Osteocyte (in vitro differentiated cells): ENCODE results near the gene TMEM54. TPM values are rescaled to one million over a fixed set of nuclear protein-coding genes. Genes with fewer than 3 reads are reported as not detected.
A peak's percentile ranks its signal among the peaks of the same experiment; 100 is the strongest.

Source experiments
- DNase-seq: peaks from one replicate; pipeline ENCODE4 v3.0.0; 2021; ENCODE audit warnings: mixed read lengths; ENCODE audit not compliant: unreplicated experiment; ENCODE audit errors: extremely low spot score
- H3K27ac Mint-ChIP-seq: one replicate; pipeline ENCODE4 v1.8.0; 2021; ENCODE audit warnings: mild to moderate bottlenecking, mixed read lengths; ENCODE audit not compliant: unreplicated experiment
- H3K27me3 Mint-ChIP-seq: one replicate; pipeline ENCODE4 v1.8.0; 2021; ENCODE audit warnings: mixed read lengths; ENCODE audit not compliant: unreplicated experiment
- H3K36me3 Mint-ChIP-seq: one replicate; pipeline ENCODE4 v1.8.0; 2021; ENCODE audit warnings: mixed read lengths; ENCODE audit not compliant: unreplicated experiment
- H3K4me1 Mint-ChIP-seq: one replicate; pipeline ENCODE4 v1.8.0; 2021; ENCODE audit warnings: mixed read lengths; ENCODE audit not compliant: unreplicated experiment
- H3K4me3 Mint-ChIP-seq: one replicate; pipeline ENCODE4 v1.8.0; 2021; ENCODE audit warnings: mild to moderate bottlenecking, moderate library complexity, mixed read lengths; ENCODE audit not compliant: unreplicated experiment
- H3K9me3 Mint-ChIP-seq: one replicate; pipeline ENCODE4 v1.8.0; 2021; ENCODE audit warnings: mixed read lengths; ENCODE audit not compliant: unreplicated experiment
- CTCF ChIP-seq: fragments of 200-600 bp; sonication (generic); IDR thresholded peaks from 2 replicates; pipeline ENCODE4 v1.5.0; 2021; ENCODE audit warnings: antibody characterized with exemption, mild to moderate bottlenecking, moderate library complexity
- total RNA-seq: library from RNA; stranded (reverse); gene quantifications from 2 replicates; pipeline ENCODE4 v1.2.1, GENCODE V29; 2021

Gene TMEM54
- total RNA-seq, 1 donor from 2014 or later, result 7.3 TPM

GRCh38 chr1:32946413-32946812 lies 45.2 kb upstream of the TMEM54 start:
- peaks cover 36% of the 10 kb centered on the region for H3K36me3 Mint-ChIP-seq
- no peak for DNase-seq
- H3K4me3 Mint-ChIP-seq, result no peak overlapping the region
- H3K27ac Mint-ChIP-seq, result peak overlapping the region; percentile 18
- H3K4me1 Mint-ChIP-seq, result peaks cover 26% of the 10 kb centered on the region
- no peaks in the 10 kb centered on the region for H3K9me3 Mint-ChIP-seq
- H3K27me3 Mint-ChIP-seq, result no peaks in the 10 kb centered on the region
- no peak for TF ChIP-seq CTCF

DNA sequence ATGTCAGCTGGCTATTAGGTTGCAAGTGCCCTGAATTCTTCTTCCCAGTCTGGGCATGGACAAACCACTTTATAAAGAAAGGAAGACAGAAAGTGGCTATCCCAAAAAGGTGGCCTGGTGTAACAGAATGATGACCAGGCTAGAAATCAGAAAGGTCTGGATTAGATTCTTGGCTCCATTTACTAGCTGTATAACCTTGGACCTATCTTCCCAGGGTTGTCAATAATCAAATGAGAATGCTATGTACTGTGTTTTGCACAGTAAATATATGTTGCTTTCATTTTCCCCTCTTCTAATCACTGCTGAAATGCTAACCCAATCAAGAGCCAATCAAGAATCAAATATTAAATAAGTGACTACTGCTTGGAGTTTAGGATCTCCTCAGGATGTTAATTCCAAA lies 43.0 kb upstream of the TMEM54 start:
- H3K36me3 Mint-ChIP-seq, result peaks cover 41% of the 10 kb centered on the region
- no peak overlapping the region for H3K4me3 Mint-ChIP-seq
- H3K4me1 Mint-ChIP-seq, result peaks cover 25% of the 10 kb centered on the region
- H3K27me3 Mint-ChIP-seq, result no peaks in the 10 kb centered on the region
- H3K27ac Mint-ChIP-seq, result no peak overlapping the region
- DNase-seq, result no peak
- TF ChIP-seq CTCF, result no peak
- H3K9me3 Mint-ChIP-seq, result no peaks in the 10 kb centered on the region

DNA sequence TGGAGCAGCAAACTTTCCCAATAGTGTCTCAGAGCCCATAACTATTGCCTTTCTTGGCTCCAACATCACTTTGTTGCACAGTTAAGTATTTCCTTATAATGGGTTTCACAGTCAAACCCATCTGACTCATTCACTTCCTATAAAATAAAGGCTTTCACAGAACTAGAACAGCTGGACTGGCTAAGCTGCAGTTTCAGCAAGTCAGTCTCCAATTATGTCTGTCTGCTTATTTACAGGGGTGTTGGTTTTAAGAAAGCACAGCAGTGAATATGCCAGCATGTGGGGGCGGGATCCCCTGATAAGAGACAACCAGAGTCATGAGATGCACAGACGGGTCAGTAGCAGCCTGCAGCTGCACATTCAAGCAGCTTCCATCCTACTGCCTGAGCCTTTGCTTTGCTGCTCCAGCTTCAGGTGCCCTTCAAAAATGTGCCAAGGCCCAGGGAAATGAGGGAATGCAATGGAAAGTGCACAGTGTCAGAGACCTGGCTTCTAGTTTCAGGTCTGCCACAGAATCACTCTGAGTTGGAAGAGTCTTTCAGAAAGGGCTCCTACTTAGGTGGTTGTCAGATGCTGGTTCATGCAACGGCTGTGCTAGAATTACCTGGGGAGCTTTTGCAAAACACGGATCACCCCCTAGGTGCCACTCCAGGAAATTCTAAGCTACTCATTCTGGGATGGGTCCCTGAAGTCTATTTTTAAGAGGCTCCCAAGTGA lies 38.6 kb upstream of the TMEM54 start:
- Mint-ChIP-seq H3K4me3 (no peak overlapping the region), H3K9me3 (no peaks in the 10 kb centered on the region), H3K27ac (no peak overlapping the region), H3K27me3 (no peaks in the 10 kb centered on the region), H3K4me1 (peaks cover 3% of the 10 kb centered on the region), H3K36me3 (peaks cover 45% of the 10 kb centered on the region)
- TF ChIP-seq CTCF, result no peak
- no peak for DNase-seq

- Mint-ChIP-seq H3K9me3 (no peaks in the 10 kb centered on the region), H3K27ac (no peak overlapping the region), H3K4me3 (no peak overlapping the region), H3K36me3 (peaks cover 27% of the 10 kb centered on the region), H3K27me3 (no peaks in the 10 kb centered on the region), H3K4me1 (peaks cover 11% of the 10 kb centered on the region)
- TF ChIP-seq CTCF, result no peak
- DNase-seq, result no peak
Observed at GRCh38 chr1:32937061-32937460, 35.9 kb upstream of the TMEM54 start.

DNA sequence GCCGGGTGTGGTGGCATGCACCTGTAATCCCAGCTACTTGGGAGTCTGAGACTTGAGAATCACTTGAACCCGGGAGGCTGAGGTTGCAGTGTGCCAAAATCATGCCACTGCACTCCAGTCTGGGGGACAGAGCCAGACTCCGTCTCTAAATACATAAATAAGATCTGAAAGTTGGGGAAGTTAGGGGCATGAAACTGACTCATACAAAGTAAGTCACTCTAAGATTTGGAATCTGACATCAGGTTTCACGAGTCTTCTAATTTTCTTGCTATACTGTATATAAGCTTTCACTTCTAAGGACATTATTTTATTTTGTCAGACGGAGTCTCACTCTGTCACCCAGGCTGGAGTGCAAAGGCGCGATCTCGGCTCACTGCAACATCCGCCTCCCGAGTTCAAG lies 33.3 kb upstream of the TMEM54 start:
- Mint-ChIP-seq H3K9me3 (no peaks in the 10 kb centered on the region), H3K36me3 (peaks cover 22% of the 10 kb centered on the region), H3K27ac (peak overlapping the region; percentile 6)

More for the DNA sequence above, 33.3 kb upstream of the TMEM54 start:
- DNase-seq, result no peak
- Mint-ChIP-seq H3K27me3 (no peaks in the 10 kb centered on the region), H3K4me3 (no peak overlapping the region), H3K4me1 (peaks cover 8% of the 10 kb centered on the region)
- TF ChIP-seq CTCF, result no peak
